Fibroblast of mammary gland (primary cell): ENCODE results near the gene TC2N.
"Not testable (repeated sequence)": the region's sequence is repeated elsewhere in the genome, so short reads cannot be mapped to it uniquely, and the experiment has no call there.

ENCODE experiments used
- DNase-seq: peaks from one replicate; pipeline ENCODE4 v3.0.0-alpha.2; 2010; ENCODE audit warnings: low read depth
- H3K4me3 ChIP-seq: 2 replicates; pipeline ENCODE4 v1.5.1; 2011; ENCODE audit warnings: low read depth, mild to moderate bottlenecking, low read length, moderate library complexity; ENCODE audit not compliant: control insufficient read depth
- CTCF ChIP-seq: conservative IDR thresholded peaks from 2 replicates; pipeline ENCODE4 v1.5.1; 2011; ENCODE audit warnings: low read depth, low read length, inconsistent platforms; ENCODE audit not compliant: control insufficient read depth, insufficient read depth

Gene TC2N

DNA sequence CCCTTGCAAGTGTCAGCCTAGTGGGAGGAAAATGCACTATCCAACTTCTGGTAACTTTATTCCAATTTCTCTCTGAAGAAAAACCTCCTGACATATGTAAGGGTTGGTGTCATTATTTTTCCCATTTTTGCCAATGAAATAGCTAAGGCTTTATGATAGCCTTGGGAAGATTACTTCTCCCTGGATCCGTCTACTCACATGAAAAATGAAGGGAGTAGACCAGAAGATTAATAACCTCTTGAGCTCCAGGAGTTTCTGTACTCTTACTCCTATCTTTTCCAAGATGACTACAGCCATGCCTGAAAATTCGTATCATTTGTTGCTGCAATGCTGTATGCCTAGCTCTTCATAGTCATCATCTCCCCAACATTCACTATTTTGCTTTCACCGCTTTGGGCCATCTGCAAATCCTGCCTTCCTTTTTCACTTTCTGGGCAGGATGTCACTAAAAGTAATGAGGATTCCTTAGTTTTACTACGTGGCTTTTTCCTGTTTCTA lies 18.8 kb downstream of the TC2N start:
- H3K4me3 ChIP-seq = no peak overlapping the region
- no peak for DNase-seq
- no peak for TF ChIP-seq CTCF

- no peak for TF ChIP-seq CTCF
- DNase-seq = no peak
- no peak overlapping the region for H3K4me3 ChIP-seq
Measured at GRCh38 chr14:91847693-91848092, 19.6 kb downstream of the TC2N start.

DNA sequence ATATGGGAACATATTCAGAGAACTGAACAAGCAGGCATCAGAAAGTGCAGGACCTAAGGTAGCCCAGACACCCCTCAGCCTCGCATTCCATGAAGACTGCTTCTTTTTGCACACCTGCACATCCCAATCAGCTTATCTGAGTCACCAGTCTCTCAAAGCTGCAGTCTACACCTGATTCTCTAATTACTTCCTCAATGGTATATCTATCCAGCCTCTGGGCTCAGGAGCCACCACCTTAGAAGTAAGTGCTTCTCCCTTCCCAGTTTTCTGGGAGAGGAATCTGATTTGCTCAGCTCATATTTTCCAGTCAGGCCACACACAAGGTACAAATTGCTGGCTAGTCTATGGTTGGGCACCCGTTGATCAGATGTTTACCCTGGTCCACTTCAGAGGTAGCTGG lies 21.7 kb downstream of the TC2N start:
- no peak overlapping the region for H3K4me3 ChIP-seq
- no peak for TF ChIP-seq CTCF

DNA sequence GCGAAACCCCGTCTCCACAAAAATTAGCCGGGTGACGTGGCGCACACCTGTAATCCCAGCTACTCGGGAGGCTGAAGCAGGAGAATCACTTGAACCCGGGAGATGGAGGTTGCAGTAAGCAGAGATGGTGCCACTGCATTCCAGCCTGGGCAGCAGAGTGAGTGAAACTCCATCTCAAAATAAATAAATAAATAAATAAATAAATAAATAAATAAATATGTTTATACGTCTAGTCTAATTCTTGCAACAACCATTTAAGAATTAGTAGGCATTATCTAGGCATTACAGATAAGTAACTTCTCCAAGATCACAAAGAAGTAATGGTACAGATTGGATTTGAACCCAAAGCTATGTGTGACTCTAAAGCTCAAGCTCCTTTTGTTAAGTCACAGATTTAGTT lies 22.3 kb downstream of the TC2N start:
- H3K4me3 ChIP-seq, DNase-seq: not testable (repeated sequence)

More for the DNA sequence above, 21.7 kb downstream of the TC2N start:
- no peak for DNase-seq

DNA sequence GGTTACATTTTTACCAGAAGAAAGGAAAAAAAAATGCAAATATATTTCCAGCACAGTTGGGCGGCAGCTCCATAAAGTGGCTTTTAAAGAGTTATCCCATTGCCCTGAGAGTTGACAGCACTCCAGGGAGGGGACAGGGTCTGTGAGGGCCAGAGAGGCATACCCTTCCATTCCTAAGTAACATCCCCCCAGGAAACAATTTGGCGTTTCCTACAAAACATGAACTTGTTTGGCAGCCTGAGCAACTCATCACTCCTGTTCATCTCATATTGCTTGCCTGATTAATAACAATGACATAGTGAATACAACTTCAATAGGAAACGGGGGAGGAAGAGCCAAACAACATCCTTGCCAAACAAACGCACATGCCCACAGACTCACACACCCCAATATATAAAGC lies 23.3 kb downstream of the TC2N start:
- no peak overlapping the region for H3K4me3 ChIP-seq
- TF ChIP-seq CTCF = no peak
- DNase-seq = no peak

DNA sequence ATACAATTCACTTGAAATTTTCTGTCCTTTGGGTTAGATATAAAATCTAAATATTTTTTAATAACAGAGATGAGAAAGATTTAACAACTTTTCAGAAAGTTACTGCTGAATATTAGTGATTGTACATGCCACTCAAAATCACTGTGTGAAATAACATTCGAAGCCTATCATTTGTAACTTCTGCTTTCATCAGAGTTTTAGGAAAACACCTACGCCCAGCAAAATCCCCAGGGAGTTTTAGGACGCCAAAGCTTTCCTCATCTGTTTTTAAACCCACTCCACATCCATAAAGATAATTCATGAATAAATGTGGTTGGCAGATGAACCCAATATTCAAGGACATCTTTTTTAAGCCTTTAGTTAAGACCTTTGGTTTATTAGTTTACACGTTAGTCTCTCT lies 23.9 kb downstream of the TC2N start:
- peak; percentile 34 for DNase-seq
- no peak for TF ChIP-seq CTCF
- no peak overlapping the region for H3K4me3 ChIP-seq

DNA sequence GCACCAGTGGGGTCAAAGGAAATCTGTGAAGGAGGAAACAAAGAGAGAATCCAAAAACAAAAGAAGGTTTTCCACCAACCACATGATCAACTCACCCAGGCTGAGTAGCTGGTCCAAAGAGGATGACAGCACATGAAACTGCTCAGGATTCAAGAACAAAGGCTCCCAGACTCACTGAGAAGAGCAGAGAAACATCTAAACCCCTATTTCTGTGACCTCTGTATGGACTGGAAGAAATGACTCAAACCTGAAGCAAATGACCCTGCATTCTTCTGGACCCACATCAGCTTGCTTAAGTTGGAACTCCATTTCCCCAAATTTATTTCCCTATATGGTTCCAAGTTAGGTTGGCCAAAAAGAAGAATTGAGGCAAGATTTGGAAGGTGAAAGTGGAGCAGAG lies 26.3 kb downstream of the TC2N start:
- H3K4me3 ChIP-seq = no peak overlapping the region
- peak; percentile 58 for DNase-seq
- no peak for TF ChIP-seq CTCF

GRCh38 chr14:91839749-91840148 lies 27.6 kb downstream of the TC2N start:
- DNase-seq = no peak
- no peak overlapping the region for H3K4me3 ChIP-seq
- no peak for TF ChIP-seq CTCF
